Brain microvascular endothelial cell (primary cell): ENCODE data around the gene PVRIG.
"Not testable (repeated sequence)": the region's sequence is repeated elsewhere in the genome, so short reads cannot be mapped to it uniquely, and the experiment has no call there.

ENCODE experiments used
- DNase-seq: peaks from one replicate; pipeline ENCODE4 v3.0.0-alpha.2; 2020
- H3K27ac ChIP-seq: fragments of 250-450 bp; sonication (Bioruptor Pico); 2 replicates; pipeline ENCODE4 v1.5.1; 2020; ENCODE audit warnings: mild to moderate bottlenecking, moderate library complexity
- H3K27me3 ChIP-seq: fragments of 250-450 bp; sonication (Bioruptor Pico); replicated peaks from 2 replicates; pipeline ENCODE4 v1.5.1; 2020; ENCODE audit warnings: mild to moderate bottlenecking
- H3K36me3 ChIP-seq: fragments of 250-450 bp; sonication (Bioruptor Pico); replicated peaks from 2 replicates; pipeline ENCODE4 v1.5.1; 2020; ENCODE audit warnings: mild to moderate bottlenecking
- H3K4me3 ChIP-seq: 2 replicates; pipeline ENCODE4 v1.5.1; 2011; ENCODE audit warnings: low read depth, mild to moderate bottlenecking, control low read depth, low read length, moderate library complexity
- CTCF ChIP-seq: IDR thresholded peaks from 2 replicates; pipeline ENCODE4 v1.5.1; 2011; ENCODE audit warnings: low read depth, mild to moderate bottlenecking, moderate library complexity, low read length, control low read depth, inconsistent platforms; ENCODE audit errors: missing control alignments
- in situ Hi-C: cut with HindIII; loops from 2 replicates; pipeline ENCODE4 v1.10.0; 2017; ENCODE audit warnings: low sequenced_read_pairs, low pct_ligation_motif_present

PVRIG gene

GRCh38 chr7:100215895-100216294 lies 3.9 kb upstream of the PVRIG start:
- in situ Hi-C loops: no loop called here
- H3K27ac ChIP-seq: no peak overlapping the region
- DNase-seq: no peak
- H3K4me3 ChIP-seq: no peak overlapping the region
- H3K27me3 ChIP-seq: no peaks in the 10 kb centered on the region
- TF ChIP-seq CTCF: no peak
- no peaks in the 10 kb centered on the region for H3K36me3 ChIP-seq

- H3K27ac ChIP-seq, H3K27me3 ChIP-seq, in situ Hi-C loops, H3K4me3 ChIP-seq, H3K36me3 ChIP-seq: not testable (repeated sequence)
- TF ChIP-seq CTCF: peak; percentile 57
- DNase-seq: peak; percentile 81
These were observed 1.8 kb upstream of the PVRIG start for GRCh38 chr7:100217934-100218333.

- H3K27me3 ChIP-seq: no peaks in the 10 kb centered on the region
- TF ChIP-seq CTCF: no peak
- H3K4me3 ChIP-seq: no peak overlapping the region
- in situ Hi-C loops: no loop called here
- DNase-seq: no peak
- H3K27ac ChIP-seq: no peak overlapping the region
- no peaks in the 10 kb centered on the region for H3K36me3 ChIP-seq
These were observed 445 bp upstream of the PVRIG start for GRCh38 chr7:100219271-100219737.

GRCh38 chr7:100220586-100221230 lies 959 bp downstream of the PVRIG start:
- H3K27me3 ChIP-seq: no peaks in the 10 kb centered on the region
- no peak overlapping the region for H3K27ac ChIP-seq
- no peak for DNase-seq
- no peak for TF ChIP-seq CTCF
- no peaks in the 10 kb centered on the region for H3K36me3 ChIP-seq
- in situ Hi-C loops: no loop called here
- no peak overlapping the region for H3K4me3 ChIP-seq

DNA sequence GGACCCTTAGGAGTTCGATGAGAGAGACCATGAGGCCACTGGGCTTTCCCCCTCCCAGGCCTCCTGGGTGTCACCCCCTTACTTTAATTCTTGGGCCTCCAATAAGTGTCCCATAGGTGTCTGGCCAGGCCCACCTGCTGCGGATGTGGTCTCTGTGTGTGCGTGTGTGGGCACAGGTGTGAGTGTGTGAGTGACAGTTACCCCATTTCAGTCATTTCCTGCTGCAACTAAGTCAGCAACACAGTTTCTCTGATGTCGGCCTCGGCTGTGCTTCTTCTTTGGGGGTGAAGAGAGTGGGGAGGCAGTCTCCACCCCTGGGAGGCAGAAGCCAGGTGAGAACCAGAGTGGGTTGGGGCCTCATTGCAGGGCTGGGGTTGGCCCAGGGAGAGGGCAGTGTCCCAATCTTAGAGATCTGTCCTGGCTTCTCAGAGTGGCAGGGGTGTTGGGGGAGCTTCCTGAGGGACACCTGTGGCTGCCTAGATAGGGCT lies 1.5 kb downstream of the PVRIG start:
- Histone ChIP-seq H3K27ac (no peak overlapping the region), H3K27me3 (no peaks in the 10 kb centered on the region), H3K4me3 (no peak overlapping the region), H3K36me3 (no peaks in the 10 kb centered on the region)
- no peak for TF ChIP-seq CTCF
- in situ Hi-C loops: no loop called here
- DNase-seq: no peak
